Liver (tissue), 3 donors: ENCODE measurements around the gene DAPK1.

Source experiments
- EGR1 ChIP-seq, 2 donors: IDR thresholded peaks; 2 replicates each; pipeline ENCODE4 v1.6.1; 2016 to 2018; ENCODE audit warnings: antibody characterized with exemption in 2 of 2, low read depth in 2 of 2
- FOXA1 ChIP-seq: IDR thresholded peaks from 2 replicates; pipeline ENCODE4 v1.6.1; 2016; ENCODE audit warnings: antibody characterized with exemption
- GABPA ChIP-seq, 2 donors: IDR thresholded peaks in 1 of 2; conservative IDR thresholded peaks in 1 of 2; 2 replicates each; pipeline ENCODE4 v1.6.1; 2016; ENCODE audit warnings: antibody characterized with exemption in 2 of 2, mild to moderate bottlenecking in 1 of 2, moderate library complexity in 1 of 2
- JUND ChIP-seq, 2 donors: IDR thresholded peaks; 2 replicates each; pipeline ENCODE4 v1.6.1; 2016; ENCODE audit warnings: antibody characterized with exemption in 2 of 2
- MAX ChIP-seq: IDR thresholded peaks from 2 replicates; pipeline ENCODE4 v1.6.1; 2016; ENCODE audit warnings: antibody characterized with exemption
- RAD21 ChIP-seq, 2 donors: IDR thresholded peaks; 2 replicates each; pipeline ENCODE4 v1.6.1; 2016; ENCODE audit warnings: antibody characterized with exemption in 2 of 2, mild to moderate bottlenecking in 2 of 2
- REST ChIP-seq: IDR thresholded peaks from 2 replicates; pipeline ENCODE4 v1.6.1; 2016; ENCODE audit warnings: antibody characterized with exemption, mild to moderate bottlenecking
- SP1 ChIP-seq: IDR thresholded peaks from 2 replicates; pipeline ENCODE4 v1.6.1; 2018; ENCODE audit warnings: antibody characterized with exemption, mild to moderate bottlenecking
- YY1 ChIP-seq: IDR thresholded peaks from 2 replicates; pipeline ENCODE4 v1.6.1; 2016; ENCODE audit warnings: antibody characterized with exemption, mild to moderate bottlenecking
- TF ChIP-seq, protein P1 (sequence below): fragments of 150-350 bp; IDR thresholded peaks from 2 replicates; pipeline ENCODE4 v1.5.1; 2017; ENCODE audit warnings: improper control_type of control experiment, low read depth, low read length; ENCODE audit not compliant: missing input control
- TF ChIP-seq, protein P2 (sequence below): IDR thresholded peaks from 2 replicates; pipeline ENCODE4 v1.6.1; 2016; ENCODE audit warnings: antibody characterized with exemption
- donor health status: healthy.
- donor health status: healthy.

GRCh38 chr9:87677776-87678587 lies 180.3 kb downstream of the DAPK1 start:
- TF ChIP-seq REST (no peak), SP1 (no peak), GABPA (IDR thresholded peaks at IDR 0.05 in 1 of 2, conservative IDR thresholded peaks at IDR 0.05 in 1 of 2) (no peak), EGR1 (IDR thresholded peaks at IDR 0.05; ENCODE audit: low read depth in 2 of 2) (no peak), FOXA1 (no peak), JUND (IDR thresholded peaks at IDR 0.05) (no peak), RAD21 (IDR thresholded peaks at IDR 0.05) (no peak), YY1 (no peak), MAX (no peak)
- TF ChIP-seq, protein P1, sequence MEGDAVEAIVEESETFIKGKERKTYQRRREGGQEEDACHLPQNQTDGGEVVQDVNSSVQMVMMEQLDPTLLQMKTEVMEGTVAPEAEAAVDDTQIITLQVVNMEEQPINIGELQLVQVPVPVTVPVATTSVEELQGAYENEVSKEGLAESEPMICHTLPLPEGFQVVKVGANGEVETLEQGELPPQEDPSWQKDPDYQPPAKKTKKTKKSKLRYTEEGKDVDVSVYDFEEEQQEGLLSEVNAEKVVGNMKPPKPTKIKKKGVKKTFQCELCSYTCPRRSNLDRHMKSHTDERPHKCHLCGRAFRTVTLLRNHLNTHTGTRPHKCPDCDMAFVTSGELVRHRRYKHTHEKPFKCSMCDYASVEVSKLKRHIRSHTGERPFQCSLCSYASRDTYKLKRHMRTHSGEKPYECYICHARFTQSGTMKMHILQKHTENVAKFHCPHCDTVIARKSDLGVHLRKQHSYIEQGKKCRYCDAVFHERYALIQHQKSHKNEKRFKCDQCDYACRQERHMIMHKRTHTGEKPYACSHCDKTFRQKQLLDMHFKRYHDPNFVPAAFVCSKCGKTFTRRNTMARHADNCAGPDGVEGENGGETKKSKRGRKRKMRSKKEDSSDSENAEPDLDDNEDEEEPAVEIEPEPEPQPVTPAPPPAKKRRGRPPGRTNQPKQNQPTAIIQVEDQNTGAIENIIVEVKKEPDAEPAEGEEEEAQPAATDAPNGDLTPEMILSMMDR: no peak
- TF ChIP-seq, protein P2, sequence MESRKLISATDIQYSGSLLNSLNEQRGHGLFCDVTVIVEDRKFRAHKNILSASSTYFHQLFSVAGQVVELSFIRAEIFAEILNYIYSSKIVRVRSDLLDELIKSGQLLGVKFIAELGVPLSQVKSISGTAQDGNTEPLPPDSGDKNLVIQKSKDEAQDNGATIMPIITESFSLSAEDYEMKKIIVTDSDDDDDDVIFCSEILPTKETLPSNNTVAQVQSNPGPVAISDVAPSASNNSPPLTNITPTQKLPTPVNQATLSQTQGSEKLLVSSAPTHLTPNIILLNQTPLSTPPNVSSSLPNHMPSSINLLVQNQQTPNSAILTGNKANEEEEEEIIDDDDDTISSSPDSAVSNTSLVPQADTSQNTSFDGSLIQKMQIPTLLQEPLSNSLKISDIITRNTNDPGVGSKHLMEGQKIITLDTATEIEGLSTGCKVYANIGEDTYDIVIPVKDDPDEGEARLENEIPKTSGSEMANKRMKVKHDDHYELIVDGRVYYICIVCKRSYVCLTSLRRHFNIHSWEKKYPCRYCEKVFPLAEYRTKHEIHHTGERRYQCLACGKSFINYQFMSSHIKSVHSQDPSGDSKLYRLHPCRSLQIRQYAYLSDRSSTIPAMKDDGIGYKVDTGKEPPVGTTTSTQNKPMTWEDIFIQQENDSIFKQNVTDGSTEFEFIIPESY: no peak
